Limb (tissue), 2 donors: ENCODE data around the gene BAG3.
A peak's percentile ranks its signal among the peaks of the same experiment; 100 is the strongest.
"Not testable (repeated sequence)": the region's sequence is repeated elsewhere in the genome, so short reads cannot be mapped to it uniquely, and the experiment has no call there.

ENCODE experiments used
- DNase-seq, 2 donors: peaks; one replicate each; pipeline ENCODE4 v3.0.0-alpha.2; 2016; ENCODE audit errors: extremely low spot score in 2 of 2

Gene BAG3

DNA sequence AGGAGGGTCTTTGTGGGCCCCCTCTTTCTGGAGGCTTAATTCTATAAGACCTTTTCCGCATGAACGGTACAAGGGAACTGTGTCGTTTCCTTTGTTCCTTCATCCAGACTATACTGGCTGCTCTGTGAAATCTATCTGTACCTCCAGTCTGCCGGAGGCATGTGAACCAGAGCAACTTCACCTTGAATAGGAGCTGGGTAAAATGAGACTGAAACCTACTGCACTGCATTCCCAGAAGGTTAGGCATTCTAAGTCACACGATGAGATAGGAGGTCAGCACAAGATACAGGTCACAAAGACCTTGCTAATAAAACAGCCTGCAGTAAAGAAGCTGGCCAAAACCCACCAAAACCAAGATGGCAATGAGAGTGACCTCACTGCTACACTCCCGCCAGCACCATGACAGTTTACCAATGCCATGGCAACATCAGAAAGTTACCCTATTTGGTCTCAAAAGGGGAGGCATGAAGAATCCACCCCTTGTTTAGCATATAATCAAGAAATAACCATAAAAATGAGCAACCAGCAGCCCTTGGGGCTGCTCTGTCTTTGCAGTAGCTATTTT is 37.9 kb downstream of the BAG3 start:
- no peak for DNase-seq

DNA sequence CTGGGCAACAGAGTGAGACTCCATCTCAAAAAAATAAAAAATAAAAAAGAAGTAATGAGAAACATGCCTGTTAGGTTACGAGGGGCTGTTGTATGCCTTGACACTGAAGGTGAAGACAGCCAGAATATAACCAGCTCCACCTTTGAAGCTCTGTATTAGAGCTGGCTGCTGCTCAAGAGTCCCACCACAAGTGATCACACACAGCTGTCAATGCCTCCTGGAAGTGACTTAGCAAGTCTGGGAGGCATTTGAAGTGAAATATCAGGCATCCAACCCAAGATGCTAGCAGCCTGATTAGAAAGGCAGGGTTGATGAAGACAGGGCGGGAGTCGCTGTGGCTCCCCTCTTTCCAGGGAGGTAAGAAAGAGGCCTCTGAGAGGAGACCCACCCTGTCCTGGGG is 40.5 kb downstream of the BAG3 start:
- no peak for DNase-seq

DNA sequence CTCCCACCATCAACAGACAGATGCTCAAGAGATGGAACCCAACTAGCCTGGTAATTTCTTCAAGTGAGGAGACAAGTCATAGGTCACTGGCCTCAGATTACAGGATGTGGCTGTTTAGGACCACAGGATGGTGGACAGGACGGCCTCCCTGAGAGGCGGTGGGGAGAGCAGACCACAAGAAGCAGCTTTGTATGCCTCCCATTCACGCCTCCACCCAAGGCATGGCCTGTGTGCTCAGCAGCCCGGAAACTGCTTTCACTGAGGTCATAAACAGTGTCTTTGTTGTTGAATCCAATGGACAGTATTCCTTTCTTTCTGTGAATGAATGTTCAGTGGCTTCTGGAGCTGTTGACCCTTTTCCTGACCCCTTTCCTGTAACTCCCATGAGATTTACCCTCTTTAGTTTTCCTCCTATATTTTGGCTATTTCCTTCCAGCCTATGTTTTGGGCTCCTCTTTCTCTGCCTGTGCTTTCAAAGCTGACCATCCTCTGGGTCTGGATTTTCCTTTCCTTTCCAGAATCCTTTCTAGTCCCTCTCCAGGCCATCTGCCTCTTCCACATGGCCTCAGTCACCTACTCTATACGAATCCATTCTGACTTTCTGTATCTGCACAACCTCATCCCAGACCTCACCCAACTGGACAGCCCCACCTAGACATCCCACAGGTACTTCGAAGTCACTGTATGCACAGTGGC is 42.2 kb downstream of the BAG3 start:
- no peak for DNase-seq

DNA sequence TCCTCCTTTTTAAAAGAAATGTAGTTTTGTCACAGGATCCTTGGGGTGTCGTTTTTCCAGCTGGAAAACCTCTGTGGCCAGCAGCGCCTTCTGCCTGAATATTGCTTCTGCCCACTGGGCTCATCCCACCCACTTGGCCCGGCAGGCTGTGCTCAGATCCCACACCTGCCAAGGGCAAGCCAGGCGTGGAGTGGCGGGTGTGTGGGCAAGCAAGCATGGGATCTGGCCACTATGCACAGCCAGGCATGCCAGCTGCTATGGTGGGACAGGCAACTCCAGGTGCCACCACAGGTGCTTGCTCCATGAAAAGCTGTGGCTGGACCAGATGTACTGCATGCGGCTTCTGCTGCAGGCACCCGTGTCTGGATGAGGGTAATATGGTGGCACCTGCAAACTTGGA is 43.4 kb downstream of the BAG3 start:
- no peak for DNase-seq

DNA sequence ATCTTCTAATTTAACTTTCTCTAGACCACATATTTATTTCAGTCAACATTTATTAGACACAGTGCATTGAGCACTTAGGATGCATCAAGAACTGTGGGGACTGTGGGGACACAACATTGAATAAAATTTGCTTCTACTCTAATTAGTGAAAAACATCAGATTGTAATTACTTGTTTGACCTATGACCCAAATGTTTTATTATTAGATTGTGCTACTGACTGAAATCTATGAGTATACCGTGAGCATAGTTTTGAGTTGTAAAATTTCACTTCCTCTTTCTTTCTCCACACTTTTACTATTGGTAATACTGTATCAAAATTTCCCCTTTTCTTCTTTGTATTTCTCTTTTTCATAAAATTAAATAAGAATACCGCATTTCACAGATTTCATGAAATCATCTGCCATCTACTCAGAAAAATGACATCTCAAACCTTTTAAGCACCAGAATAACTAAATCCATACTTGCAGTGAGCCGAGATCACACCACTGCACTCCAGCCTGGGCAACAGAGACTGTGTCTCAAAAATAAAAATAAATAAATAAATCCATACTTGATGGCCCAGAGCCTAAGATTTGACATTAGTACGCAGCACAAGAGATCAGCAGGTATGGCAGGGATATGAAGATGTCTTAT is 49.3 kb downstream of the BAG3 start:
- DNase-seq, result no peak

DNA sequence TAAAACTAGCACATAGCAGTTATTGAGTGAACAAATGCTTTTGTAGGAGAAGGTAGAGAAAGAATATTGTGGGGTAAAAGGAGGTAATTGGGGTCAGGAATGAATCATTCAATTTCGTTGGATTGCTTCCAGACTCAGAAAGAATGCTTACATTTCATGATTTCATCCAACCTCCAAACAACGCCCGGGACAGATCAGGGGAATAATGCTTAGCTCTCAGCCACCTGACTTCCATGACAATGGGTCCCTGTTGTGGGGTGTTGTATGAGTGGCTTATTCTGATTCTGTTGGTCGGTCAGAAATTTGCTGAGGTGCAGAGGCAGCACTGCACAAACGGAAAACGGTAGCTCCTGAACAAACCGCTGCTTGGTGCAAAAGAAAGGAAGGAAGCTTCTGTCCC is 50.7 kb downstream of the BAG3 start:
- DNase-seq, result no peak

DNA sequence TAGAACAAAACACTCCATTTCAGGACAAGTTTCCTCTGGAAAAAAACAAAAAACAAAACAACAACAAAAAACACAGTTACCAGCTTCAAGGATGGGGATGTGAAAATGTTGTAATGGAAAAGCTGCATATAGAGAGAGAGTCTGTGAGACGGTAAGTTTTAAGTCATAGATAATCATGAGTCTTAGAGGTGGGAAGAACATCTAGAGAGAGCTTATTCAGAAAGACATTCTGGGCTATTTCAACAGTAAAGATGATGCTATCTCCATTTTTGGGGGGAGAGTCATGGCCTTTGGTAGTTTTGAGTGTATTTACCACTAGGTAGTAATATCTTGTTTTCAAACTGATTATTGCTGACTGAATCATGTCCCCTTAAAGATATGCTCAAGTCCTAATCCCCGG is 51.4 kb downstream of the BAG3 start:
- no peak for DNase-seq

DNA sequence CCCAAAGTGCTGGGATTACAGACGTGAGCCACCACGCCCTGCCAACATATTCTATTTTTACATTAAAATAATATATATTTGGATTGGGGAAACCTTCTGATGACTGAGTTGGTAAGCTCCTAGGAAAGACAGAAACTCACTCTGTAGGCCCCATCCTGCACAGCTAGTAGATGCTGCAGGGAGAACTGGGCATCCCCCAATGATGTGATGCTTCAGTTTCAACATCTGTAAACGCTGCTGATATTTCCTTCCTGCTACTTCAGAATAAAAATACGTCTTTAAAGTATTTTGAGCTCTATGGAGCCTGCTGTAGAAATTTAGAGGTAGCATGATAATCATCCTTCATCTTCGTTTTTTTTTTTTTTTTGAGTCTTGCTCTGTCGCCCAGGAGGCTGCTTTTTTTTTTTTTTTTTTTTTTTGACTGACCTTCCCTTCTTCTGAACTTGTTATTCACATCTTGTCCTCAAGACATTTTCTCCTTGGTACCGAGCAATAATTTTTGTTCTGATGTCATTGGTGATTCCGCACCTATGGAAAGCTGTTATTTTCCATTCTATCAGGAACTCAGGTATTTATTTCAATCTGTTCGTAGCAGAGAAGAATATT is 52.8 kb downstream of the BAG3 start:
- no peak for DNase-seq

DNA sequence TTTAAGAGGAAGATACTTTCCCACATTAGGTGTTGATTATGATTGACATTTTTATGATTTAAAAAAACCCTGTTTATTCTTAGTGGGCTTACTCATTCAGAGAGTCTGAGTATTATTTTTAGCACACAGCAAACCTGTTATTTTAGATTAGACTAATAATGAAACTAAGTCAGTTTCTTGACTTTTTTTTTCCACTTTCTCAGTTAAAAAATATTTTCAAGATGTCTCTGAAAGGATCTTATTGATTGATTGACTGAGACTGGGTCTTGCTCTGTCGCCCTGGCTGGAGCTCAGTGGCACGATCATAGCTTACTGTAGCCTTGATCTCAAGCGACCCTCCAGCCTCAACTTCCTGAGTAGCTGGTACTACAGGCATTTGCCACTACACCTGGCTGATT is 54.3 kb downstream of the BAG3 start:
- no peak for DNase-seq

DNA sequence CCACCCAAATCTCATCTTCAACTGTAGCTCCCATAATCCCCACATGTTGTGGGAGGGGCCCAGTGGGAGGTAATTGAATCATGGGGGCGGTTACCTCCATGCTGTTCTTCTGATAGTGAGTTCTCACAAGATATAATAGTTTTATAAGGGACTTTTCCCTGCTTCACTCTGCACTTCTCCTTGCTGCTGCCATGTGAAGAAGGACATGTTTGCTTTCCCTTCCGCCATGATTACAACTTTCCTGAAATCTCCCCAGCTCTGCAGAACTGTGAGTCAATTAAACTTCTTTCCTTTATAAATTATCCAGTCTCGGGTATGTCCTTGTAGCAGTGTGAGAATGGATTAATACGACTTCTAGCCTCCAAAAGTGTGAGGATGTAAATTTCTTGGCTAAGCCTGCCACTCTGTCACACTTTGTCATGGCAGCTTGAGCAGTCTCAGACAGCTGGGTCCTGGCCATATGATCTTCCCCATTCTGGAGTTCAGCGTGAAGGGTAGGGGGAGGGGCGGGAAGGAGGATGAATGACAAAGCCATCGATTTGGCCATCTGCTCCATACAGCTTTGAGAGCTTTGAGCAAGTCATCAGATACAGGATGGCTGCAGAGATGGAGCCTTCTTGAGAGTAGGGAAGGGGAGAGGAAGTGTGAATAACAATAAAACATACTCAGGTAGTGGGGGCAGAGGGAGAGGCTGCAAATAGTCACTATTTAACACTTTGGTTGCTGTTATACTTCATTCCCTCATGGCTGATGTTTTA is 55.5 kb downstream of the BAG3 start:
- DNase-seq, result peak in 1 of 2 donors; percentile 38

DNA sequence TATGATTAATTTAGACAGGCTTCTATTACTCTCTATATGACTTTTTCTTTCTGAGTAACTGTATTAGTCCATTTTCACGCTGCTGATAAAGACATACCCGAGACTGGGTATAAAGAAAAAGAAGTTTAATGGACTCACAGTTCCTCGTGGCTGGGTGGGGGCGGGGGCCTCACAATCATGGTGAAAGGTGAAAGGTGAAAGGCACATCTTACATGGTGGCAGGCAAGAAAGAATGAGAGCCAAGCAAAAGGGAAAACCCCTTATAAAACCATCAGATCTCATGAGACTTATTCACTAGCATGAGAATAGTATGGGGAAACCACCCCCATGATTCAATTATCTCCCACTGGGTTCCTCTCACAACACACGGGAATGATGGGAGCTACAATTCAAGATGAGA is 56.2 kb downstream of the BAG3 start:
- DNase-seq, result not testable (repeated sequence)

DNA sequence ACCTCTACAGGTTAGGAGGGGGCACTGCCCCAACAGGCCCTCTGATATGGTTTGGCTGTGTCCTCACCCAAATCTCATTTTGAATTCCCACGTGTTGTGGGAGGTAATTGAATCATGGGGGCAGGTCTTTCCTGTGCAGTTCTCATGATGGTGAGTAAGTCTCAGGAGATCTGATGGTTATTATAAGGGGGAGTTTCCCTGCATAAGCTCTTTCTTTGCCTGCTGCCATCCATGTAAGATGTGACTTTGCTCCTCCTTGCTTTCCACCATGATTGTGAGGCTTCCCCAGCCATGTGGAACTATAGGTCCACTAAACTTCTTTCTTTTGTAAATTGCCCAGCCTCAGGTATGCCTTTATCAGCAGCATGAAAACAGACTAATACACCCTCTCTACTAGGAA is 59.8 kb downstream of the BAG3 start:
- DNase-seq, result not testable (repeated sequence)

DNA sequence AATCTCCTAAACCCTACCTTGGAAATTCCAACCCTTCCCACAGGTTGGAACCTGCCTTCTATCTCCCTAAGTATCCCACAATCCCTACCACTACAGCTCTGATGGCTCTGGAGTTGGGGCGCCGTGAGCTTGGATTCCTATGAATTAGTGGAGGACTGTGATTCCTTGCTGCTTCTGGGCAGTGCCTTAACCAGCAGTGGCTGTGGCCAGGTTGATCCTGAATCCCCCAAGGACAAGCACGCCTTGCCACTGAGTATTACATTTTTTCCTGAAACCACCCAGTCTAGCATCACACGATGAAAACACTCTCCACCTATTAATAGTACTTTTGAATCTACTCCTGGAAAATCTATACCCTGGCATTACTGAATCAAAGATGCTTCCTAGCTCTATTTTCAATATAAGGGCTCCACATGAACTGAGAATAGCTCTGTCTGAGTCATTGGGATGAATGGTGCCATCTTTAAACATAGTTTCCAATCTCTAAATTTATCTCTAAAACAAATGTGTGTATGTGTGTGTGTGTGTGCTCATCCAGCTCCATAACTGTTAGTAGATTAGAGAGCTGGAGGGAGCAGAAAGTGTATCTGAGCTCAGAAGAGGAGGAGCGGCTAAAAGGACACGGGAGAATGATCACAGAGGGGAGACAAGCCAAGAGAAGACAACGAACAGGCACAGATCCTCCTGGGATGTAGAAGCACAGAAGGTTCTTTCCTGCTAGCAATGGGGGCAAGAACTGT is 62.7 kb downstream of the BAG3 start:
- DNase-seq, result no peak

DNA sequence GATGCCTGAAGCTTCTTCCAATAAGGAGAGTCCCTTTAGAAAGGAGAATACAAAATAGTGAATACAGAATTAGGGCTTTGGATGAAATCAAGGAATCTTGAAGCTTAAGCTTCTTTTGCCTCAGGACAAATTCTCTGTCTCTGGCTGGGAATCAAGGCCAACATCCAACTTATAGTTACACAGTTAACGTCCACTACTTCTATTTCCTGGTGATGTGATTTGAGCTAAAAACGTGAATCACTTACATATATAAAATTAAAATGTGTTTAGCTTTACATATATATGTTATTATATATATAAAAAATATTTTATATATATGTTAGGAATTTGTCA is 63.3 kb downstream of the BAG3 start:
- DNase-seq, result no peak

DNA sequence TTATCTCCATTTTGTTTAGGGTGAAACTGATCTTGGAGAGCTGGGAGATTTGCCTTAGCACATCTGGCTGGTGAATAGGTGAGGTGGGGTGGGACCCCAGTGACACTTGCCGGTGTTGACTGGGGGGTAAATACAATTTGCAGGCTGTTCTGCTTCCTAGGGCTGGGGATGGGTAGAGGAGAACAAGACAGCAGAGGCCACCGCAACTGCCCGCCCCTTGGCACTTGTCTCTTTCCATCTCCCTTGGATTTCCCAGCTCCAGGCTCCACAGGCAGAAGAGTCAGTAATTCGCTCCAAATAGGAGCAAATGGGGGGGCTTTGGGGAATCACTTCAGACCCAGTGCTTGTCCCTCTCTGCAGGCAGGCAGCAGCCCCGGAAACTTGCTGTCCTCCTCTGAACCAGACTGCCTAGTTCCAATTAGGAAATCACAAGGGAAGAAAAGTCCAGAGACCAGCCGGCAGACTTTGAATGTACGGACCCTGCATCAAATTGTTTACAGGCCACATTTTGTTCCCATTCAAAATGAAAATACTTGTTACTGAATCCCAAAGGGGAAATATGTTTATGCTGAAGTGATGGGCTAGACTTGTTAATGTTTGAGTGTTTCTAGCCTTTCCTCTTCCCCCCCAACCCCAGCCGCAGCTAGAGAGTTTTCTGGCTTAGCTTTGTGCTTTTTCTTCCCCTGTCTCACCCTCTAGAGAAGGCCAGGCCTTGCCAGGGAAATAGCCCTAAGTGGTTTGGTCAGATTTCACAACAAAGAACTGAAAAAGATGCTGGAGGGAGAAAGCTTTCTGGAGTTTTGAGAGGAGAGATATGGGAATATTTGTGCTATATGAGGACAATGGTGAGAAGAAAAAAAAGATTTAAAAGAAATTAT is 64.7 kb downstream of the BAG3 start:
- no peak for DNase-seq

DNA sequence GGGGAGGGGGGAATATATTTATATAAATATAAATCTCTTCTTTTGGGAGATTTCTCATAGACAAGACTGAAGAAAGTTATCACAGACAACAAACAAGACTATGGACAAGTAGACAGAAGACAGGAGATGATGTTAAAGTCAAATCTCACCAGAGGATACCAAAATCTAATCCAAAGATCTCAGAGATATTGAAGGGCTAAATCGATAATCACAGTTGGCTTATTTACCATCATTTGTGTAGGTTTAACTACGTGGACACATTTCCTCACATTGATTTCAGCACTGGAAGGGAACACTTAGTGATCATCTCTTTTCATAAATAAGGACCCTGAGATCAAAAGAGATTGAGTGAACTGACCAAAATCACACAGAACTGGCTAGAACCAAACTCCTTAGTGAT is 72.0 kb downstream of the BAG3 start:
- no peak for DNase-seq

DNA sequence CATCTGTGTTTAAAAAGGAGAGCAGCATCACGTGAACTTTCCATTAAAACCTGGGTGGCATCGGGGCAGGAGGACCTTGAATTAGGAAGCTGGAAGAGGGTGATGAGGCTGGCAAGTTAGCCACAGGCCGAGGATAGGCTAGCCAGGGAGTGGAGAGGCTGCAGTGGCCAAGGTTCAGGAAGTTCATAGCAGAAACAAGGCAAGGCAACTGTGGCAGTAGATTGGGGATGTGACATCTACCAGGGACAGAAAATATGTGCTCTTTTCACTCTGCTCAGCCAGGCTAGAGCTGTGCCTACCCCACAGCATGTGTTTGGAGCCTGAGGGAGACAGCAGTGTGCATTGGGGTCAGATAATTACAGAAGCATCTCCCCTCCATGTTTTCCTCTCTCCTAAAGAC is 72.4 kb downstream of the BAG3 start:
- no peak for DNase-seq

DNA sequence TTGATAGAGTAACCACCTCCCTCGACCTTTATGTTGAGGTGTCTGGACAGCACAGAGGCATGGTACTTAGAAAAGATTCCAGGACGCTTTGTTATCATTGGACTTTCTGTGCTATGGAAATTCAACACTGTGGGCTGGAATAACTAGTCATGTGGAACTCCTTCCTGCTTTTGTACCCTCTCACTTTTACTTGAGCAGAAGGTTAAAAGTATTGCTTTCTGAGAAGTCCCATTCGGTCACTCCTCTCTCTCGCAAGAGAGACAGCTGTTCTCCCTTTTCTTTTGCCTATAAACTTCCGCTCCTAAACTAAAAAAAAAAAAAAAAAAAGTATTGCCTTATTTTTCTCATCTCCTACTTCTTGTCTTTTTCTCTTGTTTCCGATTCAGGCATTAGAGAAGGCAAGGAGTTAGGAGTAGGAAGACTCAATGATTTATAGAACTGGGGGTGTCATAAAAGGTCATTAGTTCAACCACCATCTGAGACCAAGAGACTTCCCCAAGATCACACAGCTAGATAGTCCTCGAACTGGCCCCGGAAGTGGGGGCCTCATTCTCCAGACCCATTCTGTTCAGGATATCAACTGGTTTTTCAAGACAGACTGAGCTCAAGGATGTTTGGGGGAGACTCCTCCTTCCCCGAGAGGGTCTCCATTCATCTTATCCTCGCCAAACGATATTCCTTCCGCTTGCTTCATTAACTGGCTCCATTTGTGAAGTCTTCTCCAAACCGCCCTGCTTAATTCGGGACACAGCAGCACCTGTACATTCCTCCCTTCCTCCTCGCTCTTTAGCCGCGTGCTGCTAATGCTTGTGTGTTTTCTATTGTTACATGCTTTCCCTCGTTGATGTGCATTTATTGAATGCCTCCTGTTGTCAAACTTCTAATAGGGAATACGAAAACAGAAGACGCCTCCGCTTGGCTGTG is 73.7 kb downstream of the BAG3 start:
- DNase-seq, result no peak

DNA sequence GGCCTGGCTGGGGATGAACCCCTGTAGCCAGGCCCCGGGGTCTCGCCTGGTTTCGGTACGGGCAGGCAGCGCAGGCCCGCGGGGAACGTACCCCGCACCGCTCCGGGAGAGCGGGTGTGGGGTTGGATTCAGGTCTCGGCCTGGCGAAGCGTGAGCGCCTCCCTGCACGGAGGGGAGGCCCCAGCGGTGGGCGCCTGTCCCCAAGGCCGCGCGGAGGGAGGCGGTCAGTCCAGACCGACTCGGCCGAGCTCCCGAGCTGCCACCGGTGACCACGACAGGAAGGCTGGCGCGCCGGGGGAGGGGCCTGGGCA is 74.3 kb downstream of the BAG3 start:
- no peak for DNase-seq
